ENCODE results near the gene TTC28. TPM values are rescaled to one million over a fixed set of nuclear protein-coding genes. Genes with fewer than 3 reads are reported as not detected.

TTC28 gene
- total RNA-seq, 1 donor from 2014 or later, result 13.5 TPM

- no peaks in the 10 kb centered on the region for H3K27me3 ChIP-seq (ENCODE audit: control insufficient read depth, insufficient read depth, low read length)
- no peaks in the 10 kb centered on the region for H3K36me3 ChIP-seq (ENCODE audit: control insufficient read depth, insufficient read depth, low read length)
- TF ChIP-seq, protein P1, sequence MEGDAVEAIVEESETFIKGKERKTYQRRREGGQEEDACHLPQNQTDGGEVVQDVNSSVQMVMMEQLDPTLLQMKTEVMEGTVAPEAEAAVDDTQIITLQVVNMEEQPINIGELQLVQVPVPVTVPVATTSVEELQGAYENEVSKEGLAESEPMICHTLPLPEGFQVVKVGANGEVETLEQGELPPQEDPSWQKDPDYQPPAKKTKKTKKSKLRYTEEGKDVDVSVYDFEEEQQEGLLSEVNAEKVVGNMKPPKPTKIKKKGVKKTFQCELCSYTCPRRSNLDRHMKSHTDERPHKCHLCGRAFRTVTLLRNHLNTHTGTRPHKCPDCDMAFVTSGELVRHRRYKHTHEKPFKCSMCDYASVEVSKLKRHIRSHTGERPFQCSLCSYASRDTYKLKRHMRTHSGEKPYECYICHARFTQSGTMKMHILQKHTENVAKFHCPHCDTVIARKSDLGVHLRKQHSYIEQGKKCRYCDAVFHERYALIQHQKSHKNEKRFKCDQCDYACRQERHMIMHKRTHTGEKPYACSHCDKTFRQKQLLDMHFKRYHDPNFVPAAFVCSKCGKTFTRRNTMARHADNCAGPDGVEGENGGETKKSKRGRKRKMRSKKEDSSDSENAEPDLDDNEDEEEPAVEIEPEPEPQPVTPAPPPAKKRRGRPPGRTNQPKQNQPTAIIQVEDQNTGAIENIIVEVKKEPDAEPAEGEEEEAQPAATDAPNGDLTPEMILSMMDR (IDR thresholded peaks at IDR 0.05; ENCODE audit: insufficient read depth, low read length, poor library complexity, severe bottlenecking), result no peak
- H3K4me3 ChIP-seq (ENCODE audit: low read depth, low read length), result no peak overlapping the region
- no peak for DNase-seq (ENCODE audit: low read depth)
Observed at GRCh38 chr22:28630177-28630574, 49.5 kb downstream of the TTC28 start.

DNA sequence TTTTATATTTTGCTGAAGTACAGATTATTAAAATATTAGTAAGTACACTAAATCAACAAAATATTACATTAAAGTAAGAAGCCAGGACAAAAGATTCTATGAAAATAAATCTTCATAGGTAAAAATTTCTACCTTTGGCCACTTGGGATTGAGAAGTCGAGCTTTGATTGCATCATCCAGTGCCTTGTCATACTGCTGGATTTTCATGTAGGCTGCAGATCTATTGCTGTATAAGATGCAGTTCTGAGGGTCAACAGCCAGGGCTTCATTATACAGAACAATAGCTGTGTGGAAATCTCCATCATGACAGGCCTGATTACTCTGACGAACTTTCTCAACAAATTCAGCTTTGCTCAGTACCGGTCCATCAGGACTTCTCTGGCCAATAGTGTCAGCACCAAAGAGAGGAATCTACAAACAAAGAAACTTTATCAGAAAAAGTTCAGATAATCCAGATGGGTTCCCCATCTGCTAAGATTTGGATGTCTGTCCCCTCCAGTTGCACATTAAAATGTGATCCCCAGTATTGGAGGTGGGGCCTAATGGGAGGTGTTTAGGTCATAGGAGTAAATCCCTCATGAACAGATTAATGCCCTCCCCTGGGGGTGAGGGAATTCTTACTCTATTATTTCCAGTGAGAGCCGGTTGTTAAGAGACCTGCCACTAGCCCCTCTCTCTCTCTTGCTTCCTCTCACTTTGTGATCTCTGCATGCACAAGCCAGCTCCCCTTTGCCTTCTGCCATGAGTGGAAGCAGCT is 50.0 kb downstream of the TTC28 start:
- H3K27me3 ChIP-seq (ENCODE audit: control insufficient read depth, insufficient read depth, low read length), result no peaks in the 10 kb centered on the region
- H3K4me3 ChIP-seq (ENCODE audit: low read depth, low read length), result no peak overlapping the region
- no peak for DNase-seq (ENCODE audit: low read depth)
- TF ChIP-seq, protein P1 (IDR thresholded peaks at IDR 0.05; ENCODE audit: insufficient read depth, low read length, poor library complexity, severe bottlenecking), result no peak
- no peaks in the 10 kb centered on the region for H3K36me3 ChIP-seq (ENCODE audit: control insufficient read depth, insufficient read depth, low read length)

- TF ChIP-seq, protein P1 (IDR thresholded peaks at IDR 0.05; ENCODE audit: insufficient read depth, low read length, poor library complexity, severe bottlenecking), result no peak
- H3K4me3 ChIP-seq (ENCODE audit: low read depth, low read length), result no peak overlapping the region
- H3K36me3 ChIP-seq (ENCODE audit: control insufficient read depth, insufficient read depth, low read length), result no peaks in the 10 kb centered on the region
- H3K27me3 ChIP-seq (ENCODE audit: control insufficient read depth, insufficient read depth, low read length), result no peaks in the 10 kb centered on the region
- DNase-seq (ENCODE audit: low read depth), result no peak
Observed at GRCh38 chr22:28628766-28629165, 50.9 kb downstream of the TTC28 start.

GRCh38 chr22:28627791-28628190 is 51.8 kb downstream of the TTC28 start:
- Histone ChIP-seq H3K36me3 (ENCODE audit: control insufficient read depth, insufficient read depth, low read length) (no peaks in the 10 kb centered on the region), H3K4me3 (ENCODE audit: low read depth, low read length) (no peak overlapping the region), H3K27me3 (ENCODE audit: control insufficient read depth, insufficient read depth, low read length) (no peaks in the 10 kb centered on the region)
- TF ChIP-seq, protein P1 (IDR thresholded peaks at IDR 0.05; ENCODE audit: insufficient read depth, low read length, poor library complexity, severe bottlenecking), result no peak
- no peak for DNase-seq (ENCODE audit: low read depth)

DNA sequence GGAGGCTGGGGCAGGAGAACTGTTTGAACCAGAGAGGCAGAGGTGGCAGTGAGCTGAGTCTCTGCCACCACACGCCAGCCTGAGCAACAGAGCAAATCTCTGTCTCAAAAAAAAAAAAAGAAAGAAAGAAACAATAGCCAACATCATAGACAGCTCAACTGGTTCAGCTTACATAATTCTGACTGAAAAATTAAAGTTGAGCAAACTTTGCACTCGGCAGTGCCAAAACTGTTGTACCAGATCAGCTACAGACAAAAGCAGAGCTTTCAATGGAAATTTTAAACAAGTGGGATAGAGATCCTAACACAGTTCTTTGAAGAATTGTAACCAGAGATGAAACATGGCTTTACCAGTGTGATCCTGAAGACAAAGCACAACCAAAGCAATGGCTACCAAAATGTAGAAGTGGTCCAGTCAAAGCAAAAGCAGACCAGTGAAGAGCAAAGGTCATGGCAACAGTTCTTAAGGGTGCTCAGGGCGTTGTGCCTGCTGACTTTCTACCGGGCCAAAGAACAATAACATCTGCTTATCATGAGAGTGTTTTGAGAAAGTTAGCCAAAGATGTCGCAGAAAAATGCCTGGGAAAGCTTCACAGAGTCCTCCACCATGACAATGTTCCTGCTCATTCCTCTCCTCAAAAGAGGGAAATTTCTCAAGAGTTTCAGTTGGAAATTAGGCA is 59.3 kb downstream of the TTC28 start:
- Histone ChIP-seq H3K27me3 (ENCODE audit: control insufficient read depth, insufficient read depth, low read length) (no peaks in the 10 kb centered on the region), H3K4me3 (ENCODE audit: low read depth, low read length) (no peak overlapping the region), H3K36me3 (ENCODE audit: control insufficient read depth, insufficient read depth, low read length) (no peaks in the 10 kb centered on the region)
- DNase-seq (ENCODE audit: low read depth), result no peak
- TF ChIP-seq, protein P1 (IDR thresholded peaks at IDR 0.05; ENCODE audit: insufficient read depth, low read length, poor library complexity, severe bottlenecking), result no peak
